Left ventricle myocardium inferior (tissue), 1 donor: ENCODE results near the gene LRTM1. TPM values are rescaled to one million over a fixed set of nuclear protein-coding genes. Genes with fewer than 3 reads are reported as not detected.

ENCODE experiments used
- DNase-seq: peaks from one replicate; pipeline ENCODE4 v3.0.0-alpha.2; 2020
- H3K27ac ChIP-seq: fragments of 200-600 bp; replicated peaks from 2 replicates; pipeline ENCODE4 v1.8.0; 2021
- H3K27me3 ChIP-seq: fragments of 200-600 bp; 2 replicates; pipeline ENCODE4 v1.8.0; 2021; ENCODE audit warnings: low read depth
- H3K36me3 ChIP-seq: fragments of 200-600 bp; 2 replicates; pipeline ENCODE4 v1.8.0; 2021
- H3K4me1 ChIP-seq: fragments of 200-600 bp; 2 replicates; pipeline ENCODE4 v1.8.0; 2021
- H3K4me3 ChIP-seq: fragments of 200-600 bp; 2 replicates; pipeline ENCODE4 v1.8.0; 2021; ENCODE audit warnings: mild to moderate bottlenecking, moderate library complexity
- H3K9me3 ChIP-seq: fragments of 200-600 bp; replicated peaks from 2 replicates; pipeline ENCODE4 v1.8.0; 2021
- intact Hi-C: fragments of 100-400 bp; cut with micrococcal nuclease; formaldehyde crosslinking; loops from one replicate; pipeline ENCODE4 v1.11.0; 2022
- total RNA-seq: library from RNA; stranded (reverse); fragmentation: NEBNext Ultra II Directional; extraction: Animal tissue kit (Norgen Biotek cat#: 25700); gene quantifications from one replicate; pipeline ENCODE4 v1.2.1, GENCODE V29; 2021
- TF ChIP-seq, protein P1 (sequence below): fragments of 200-600 bp; IDR thresholded peaks from 2 replicates; pipeline ENCODE4 v1.8.0; 2021; ENCODE audit warnings: antibody characterized with exemption, mild to moderate bottlenecking, borderline replicate concordance
- donor health status: DM: no; HTN: yes; CAD: no; lungs with severe emphysema.

The LRTM1 gene
- total RNA-seq, 1 donor from 2014 or later = not detected

DNA sequence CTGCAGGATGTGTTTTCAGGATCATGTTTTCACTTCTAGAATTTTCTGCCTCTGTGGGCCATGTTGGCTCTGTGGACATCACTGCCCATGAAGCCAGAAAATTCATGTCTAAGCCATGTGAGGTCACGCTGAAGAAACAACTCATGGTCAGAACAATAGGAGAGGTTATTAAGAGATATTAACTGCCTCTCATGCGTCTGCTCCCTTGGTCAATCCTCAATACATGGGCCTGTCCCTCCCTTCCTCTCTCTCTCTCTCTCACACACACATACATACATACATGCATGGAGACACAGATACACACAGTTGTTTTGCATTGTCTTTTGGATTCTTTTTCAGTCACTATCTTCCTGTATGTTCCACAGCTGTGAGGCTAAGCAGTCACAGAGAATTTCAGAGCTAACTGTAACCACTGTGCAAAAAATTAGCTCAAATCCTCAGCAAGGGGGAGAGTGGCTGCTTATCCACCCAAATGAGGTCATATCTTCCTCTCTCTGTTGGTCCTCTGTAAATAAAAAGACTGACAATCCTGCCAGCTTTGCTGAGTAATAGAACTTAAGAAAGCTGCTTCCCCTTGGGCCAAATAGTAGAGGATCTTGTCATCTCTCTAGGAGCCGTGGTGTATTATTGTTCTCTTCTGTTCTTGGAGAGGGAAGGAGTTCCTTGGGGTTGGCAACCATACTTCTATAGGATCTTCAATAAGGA, 45.6 kb downstream of the LRTM1 start:
- no peaks in the 10 kb centered on the region for H3K36me3 ChIP-seq
- no peak overlapping the region for H3K4me3 ChIP-seq
- H3K27me3 ChIP-seq = no peaks in the 10 kb centered on the region
- intact Hi-C loops = no loop called here
- peak overlapping the region; percentile 62 for H3K27ac ChIP-seq
- TF ChIP-seq, protein P1, sequence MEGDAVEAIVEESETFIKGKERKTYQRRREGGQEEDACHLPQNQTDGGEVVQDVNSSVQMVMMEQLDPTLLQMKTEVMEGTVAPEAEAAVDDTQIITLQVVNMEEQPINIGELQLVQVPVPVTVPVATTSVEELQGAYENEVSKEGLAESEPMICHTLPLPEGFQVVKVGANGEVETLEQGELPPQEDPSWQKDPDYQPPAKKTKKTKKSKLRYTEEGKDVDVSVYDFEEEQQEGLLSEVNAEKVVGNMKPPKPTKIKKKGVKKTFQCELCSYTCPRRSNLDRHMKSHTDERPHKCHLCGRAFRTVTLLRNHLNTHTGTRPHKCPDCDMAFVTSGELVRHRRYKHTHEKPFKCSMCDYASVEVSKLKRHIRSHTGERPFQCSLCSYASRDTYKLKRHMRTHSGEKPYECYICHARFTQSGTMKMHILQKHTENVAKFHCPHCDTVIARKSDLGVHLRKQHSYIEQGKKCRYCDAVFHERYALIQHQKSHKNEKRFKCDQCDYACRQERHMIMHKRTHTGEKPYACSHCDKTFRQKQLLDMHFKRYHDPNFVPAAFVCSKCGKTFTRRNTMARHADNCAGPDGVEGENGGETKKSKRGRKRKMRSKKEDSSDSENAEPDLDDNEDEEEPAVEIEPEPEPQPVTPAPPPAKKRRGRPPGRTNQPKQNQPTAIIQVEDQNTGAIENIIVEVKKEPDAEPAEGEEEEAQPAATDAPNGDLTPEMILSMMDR = no peak
- H3K9me3 ChIP-seq = no peaks in the 10 kb centered on the region
- DNase-seq = no peak
- H3K4me1 ChIP-seq = peaks cover 5% of the 10 kb centered on the region

DNA sequence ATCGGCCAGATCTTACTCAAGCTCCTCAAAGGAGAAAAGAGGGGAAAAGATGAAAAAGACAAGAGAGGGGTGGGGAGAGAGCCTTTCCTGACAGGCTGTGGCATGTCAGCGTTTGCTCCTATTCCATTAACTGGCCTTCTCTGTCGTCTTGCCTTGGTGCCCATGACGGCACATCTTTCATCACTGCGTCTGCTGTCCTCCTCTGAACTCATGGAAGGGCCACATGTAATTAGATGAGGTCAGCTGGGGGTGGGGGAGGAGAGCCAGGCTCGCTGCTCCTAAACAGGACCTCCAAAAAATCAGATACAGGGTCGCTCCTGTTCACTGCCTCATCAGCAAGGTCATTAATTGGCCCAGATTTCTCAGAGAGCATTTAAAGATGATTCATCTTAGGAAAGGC, 49.7 kb downstream of the LRTM1 start:
- Histone ChIP-seq H3K4me1 (peaks cover 5% of the 10 kb centered on the region), H3K27me3 (no peaks in the 10 kb centered on the region), H3K27ac (no peak overlapping the region), H3K9me3 (no peaks in the 10 kb centered on the region), H3K4me3 (no peak overlapping the region), H3K36me3 (no peaks in the 10 kb centered on the region)
- intact Hi-C loops = no loop called here
- no peak for DNase-seq
- TF ChIP-seq, protein P1 = no peak

DNA sequence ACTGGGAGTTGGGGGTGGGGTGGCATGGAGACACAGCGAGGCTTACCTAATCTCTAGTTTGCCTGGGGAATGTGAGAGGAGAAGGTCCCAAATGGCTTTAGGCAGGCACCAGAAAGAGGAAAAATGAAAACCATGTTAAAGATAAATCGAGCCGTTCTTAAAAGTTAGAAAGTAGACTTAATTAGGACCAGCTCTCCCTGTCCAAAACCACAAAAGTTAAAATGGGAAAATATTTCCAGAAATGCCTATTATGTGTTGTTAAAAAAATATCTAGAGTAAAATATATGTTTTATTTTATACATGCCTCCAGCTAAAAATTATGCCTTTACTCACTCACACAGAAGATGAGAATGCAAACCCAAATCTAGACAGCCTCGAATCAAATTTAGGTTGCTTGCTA, 50.1 kb downstream of the LRTM1 start:
- no peak for DNase-seq
- TF ChIP-seq, protein P1 = no peak
- no peak overlapping the region for H3K27ac ChIP-seq
- peaks cover 5% of the 10 kb centered on the region for H3K4me1 ChIP-seq
- intact Hi-C loops = no loop called here
- no peaks in the 10 kb centered on the region for H3K36me3 ChIP-seq
- H3K9me3 ChIP-seq = no peaks in the 10 kb centered on the region
- H3K4me3 ChIP-seq = no peak overlapping the region
- no peaks in the 10 kb centered on the region for H3K27me3 ChIP-seq

DNA sequence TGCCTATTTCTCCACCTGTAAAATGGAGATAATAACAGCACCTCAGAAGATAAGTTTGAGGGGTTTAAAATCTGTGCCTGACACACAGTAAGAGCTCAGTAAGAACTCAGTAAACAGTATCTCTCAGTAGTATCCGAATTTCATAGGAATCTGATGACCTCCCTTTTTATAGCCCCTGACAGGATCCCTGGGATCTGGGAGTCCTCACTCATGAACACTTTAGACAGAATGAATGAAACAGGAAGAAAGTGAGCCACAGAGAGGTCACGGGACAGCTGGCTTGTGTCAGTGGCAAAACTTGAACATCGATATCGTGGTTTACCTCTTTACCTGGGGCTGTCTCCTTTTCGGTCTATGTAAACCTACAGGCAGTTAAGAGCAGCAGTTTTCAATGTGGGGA, 51.2 kb downstream of the LRTM1 start:
- no peak for DNase-seq
- H3K9me3 ChIP-seq = no peaks in the 10 kb centered on the region
- TF ChIP-seq, protein P1 = no peak
- peaks cover 1% of the 10 kb centered on the region for H3K36me3 ChIP-seq
- H3K27me3 ChIP-seq = no peaks in the 10 kb centered on the region
- H3K4me1 ChIP-seq = peaks cover under 1% of the 10 kb centered on the region
- H3K4me3 ChIP-seq = no peak overlapping the region
- intact Hi-C loops = no loop called here
- no peak overlapping the region for H3K27ac ChIP-seq

DNA sequence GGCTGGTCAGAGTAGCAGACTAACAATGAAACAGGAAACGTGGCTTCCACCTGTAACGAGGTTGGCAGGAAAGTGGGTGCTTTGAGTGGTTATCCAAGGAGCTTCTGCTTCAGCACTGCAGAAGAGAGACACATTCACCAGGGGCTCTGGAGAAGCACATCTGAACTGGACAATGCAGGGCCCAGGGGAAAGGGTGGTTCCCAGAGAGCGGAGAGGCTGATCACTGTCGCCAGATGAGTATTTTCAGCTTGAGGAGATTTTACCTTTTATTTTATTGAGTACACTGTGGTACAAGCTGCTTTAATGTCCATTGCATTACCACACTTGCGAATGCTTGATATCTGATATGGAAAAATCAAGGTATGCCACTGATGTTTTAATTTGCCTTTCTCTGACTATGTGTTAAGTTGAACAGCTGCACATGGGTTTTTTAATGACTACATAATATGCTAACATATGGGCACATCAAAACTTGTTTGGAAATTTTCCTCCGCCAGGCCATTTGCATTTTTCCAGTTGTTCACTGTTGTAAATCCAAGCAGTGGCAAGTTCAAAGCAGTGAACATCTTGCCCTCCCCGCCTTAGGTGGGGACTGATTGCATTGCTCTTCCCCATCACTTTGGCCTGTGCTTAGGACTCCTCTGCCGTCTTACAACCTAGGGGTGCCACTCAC, 52.1 kb downstream of the LRTM1 start:
- H3K27me3 ChIP-seq = no peaks in the 10 kb centered on the region
- peaks cover 3% of the 10 kb centered on the region for H3K36me3 ChIP-seq
- intact Hi-C loops = no loop called here
- H3K9me3 ChIP-seq = no peaks in the 10 kb centered on the region
- DNase-seq = no peak
- H3K4me1 ChIP-seq = no peaks in the 10 kb centered on the region
- no peak overlapping the region for H3K4me3 ChIP-seq
- TF ChIP-seq, protein P1 = no peak
- H3K27ac ChIP-seq = no peak overlapping the region
